Measurements from ENCODE around the gene SORL1.
"Not testable (repeated sequence)": the region's sequence is repeated elsewhere in the genome, so short reads cannot be mapped to it uniquely, and the experiment has no call there.

The SORL1 gene

GRCh38 chr11:121564948-121565684 is 113.0 kb downstream of the SORL1 start:
- no peak for DNase-seq (ENCODE audit: low spot score)

GRCh38 chr11:121566279-121567168 is 114.4 kb downstream of the SORL1 start:
- DNase-seq (ENCODE audit: low spot score): no peak

GRCh38 chr11:121567995-121568394 is 115.9 kb downstream of the SORL1 start:
- no peak for DNase-seq (ENCODE audit: low spot score)

- DNase-seq (ENCODE audit: low spot score): not testable (repeated sequence)
These were observed 117.5 kb downstream of the SORL1 start for GRCh38 chr11:121569332-121570299.

GRCh38 chr11:121570453-121570852 is 118.3 kb downstream of the SORL1 start:
- no peak for DNase-seq (ENCODE audit: low spot score)

GRCh38 chr11:121571506-121571905 is 119.4 kb downstream of the SORL1 start:
- no peak for DNase-seq (ENCODE audit: low spot score)

- no peak for DNase-seq (ENCODE audit: low spot score)
These were observed 120.5 kb downstream of the SORL1 start for GRCh38 chr11:121572571-121573059.

- no peak for DNase-seq (ENCODE audit: low spot score)
These were observed 122.7 kb downstream of the SORL1 start for GRCh38 chr11:121574801-121575200.

GRCh38 chr11:121575250-121575962 is 123.3 kb downstream of the SORL1 start:
- no peak for DNase-seq (ENCODE audit: low spot score)

- DNase-seq (ENCODE audit: low spot score): no peak
These were observed 123.8 kb downstream of the SORL1 start for GRCh38 chr11:121575963-121576290.

- no peak for DNase-seq (ENCODE audit: low spot score)
These were observed 124.4 kb downstream of the SORL1 start for GRCh38 chr11:121576531-121576930.

- no peak for DNase-seq (ENCODE audit: low spot score)
These were observed 125.2 kb downstream of the SORL1 start for GRCh38 chr11:121577106-121577848.

GRCh38 chr11:121578251-121578976 is 126.3 kb downstream of the SORL1 start:
- no peak for DNase-seq (ENCODE audit: low spot score)

- no peak for DNase-seq (ENCODE audit: low spot score)
These were observed 128.0 kb downstream of the SORL1 start for GRCh38 chr11:121580154-121580553.

GRCh38 chr11:121581607-121582006 is 129.5 kb downstream of the SORL1 start:
- no peak for DNase-seq (ENCODE audit: low spot score)

GRCh38 chr11:121582296-121582695 is 130.2 kb downstream of the SORL1 start:
- DNase-seq (ENCODE audit: low spot score): no peak

GRCh38 chr11:121583825-121584224 is 131.7 kb downstream of the SORL1 start:
- no peak for DNase-seq (ENCODE audit: low spot score)

- DNase-seq (ENCODE audit: low spot score): no peak
These were observed 134.6 kb downstream of the SORL1 start for GRCh38 chr11:121586750-121587149.

GRCh38 chr11:121587182-121587581 is 135.1 kb downstream of the SORL1 start:
- no peak for DNase-seq (ENCODE audit: low spot score)

GRCh38 chr11:121588747-121589146 is 136.6 kb downstream of the SORL1 start:
- no peak for DNase-seq (ENCODE audit: low spot score)

All from hematopoietic multipotent progenitor cell treated with erythropoietin and hydrocortisone succinate and interleukin-3 and kit ligand, for 17 days (in vitro differentiated cells).